ENCODE data around the gene GIPC3. TPM values are rescaled to one million over a fixed set of nuclear protein-coding genes. Genes with fewer than 3 reads are reported as not detected.

The GIPC3 gene
- total RNA-seq, 3 donors from 2014 or later, result 0.34 to 1.1 (median 0.58) TPM

- H3K36me3 ChIP-seq (ENCODE audit: low read depth), result no peaks in the 10 kb centered on the region
- TF ChIP-seq, protein P1, sequence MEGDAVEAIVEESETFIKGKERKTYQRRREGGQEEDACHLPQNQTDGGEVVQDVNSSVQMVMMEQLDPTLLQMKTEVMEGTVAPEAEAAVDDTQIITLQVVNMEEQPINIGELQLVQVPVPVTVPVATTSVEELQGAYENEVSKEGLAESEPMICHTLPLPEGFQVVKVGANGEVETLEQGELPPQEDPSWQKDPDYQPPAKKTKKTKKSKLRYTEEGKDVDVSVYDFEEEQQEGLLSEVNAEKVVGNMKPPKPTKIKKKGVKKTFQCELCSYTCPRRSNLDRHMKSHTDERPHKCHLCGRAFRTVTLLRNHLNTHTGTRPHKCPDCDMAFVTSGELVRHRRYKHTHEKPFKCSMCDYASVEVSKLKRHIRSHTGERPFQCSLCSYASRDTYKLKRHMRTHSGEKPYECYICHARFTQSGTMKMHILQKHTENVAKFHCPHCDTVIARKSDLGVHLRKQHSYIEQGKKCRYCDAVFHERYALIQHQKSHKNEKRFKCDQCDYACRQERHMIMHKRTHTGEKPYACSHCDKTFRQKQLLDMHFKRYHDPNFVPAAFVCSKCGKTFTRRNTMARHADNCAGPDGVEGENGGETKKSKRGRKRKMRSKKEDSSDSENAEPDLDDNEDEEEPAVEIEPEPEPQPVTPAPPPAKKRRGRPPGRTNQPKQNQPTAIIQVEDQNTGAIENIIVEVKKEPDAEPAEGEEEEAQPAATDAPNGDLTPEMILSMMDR (IDR thresholded peaks at IDR 0.05), result no peak
- DNase-seq, result no peak
- intact Hi-C loops (cut with DNase I, micrococcal nuclease), result no loop called here
- H3K9me3 ChIP-seq, result no peaks in the 10 kb centered on the region
- H3K4me1 ChIP-seq (ENCODE audit: low read depth), result no peaks in the 10 kb centered on the region
- ATAC-seq, result no peak
- H3K4me3 ChIP-seq, result no peak overlapping the region
These were observed 899 bp downstream of the GIPC3 start for GRCh38 chr19:3586127-3586626.

DNA sequence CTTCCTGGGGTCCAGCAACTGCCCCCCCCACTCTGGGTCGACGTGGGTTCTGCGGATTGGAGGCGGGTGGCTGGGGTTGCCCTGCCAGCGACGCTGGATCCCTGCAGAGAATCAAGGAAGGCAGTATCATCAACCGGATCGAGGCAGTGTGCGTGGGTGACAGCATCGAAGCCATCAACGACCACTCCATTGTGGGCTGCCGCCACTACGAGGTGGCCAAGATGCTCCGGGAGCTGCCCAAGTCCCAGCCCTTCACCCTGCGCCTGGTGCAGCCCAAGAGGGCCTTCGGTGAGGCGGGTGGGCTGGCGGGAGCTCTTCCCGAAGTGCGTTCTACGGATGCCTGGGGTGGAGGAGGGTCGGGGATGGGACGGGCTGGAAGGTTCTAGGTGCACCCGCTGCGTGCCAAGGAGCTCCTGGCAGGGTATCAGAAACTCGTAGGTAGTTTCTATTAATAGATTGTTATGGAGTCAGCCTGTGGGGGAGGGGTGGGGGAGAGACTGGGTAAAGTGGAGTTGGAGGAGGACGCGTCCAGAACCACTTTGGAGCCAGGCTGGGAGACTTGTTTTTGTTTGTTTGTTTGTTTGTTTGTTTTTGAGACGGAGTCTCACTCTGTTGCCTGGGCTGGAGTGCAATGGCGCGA is 1.5 kb downstream of the GIPC3 start:
- Histone ChIP-seq H3K9me3 (no peaks in the 10 kb centered on the region), H3K36me3 (ENCODE audit: low read depth) (no peaks in the 10 kb centered on the region), H3K4me1 (ENCODE audit: low read depth) (no peaks in the 10 kb centered on the region), H3K4me3 (no peak overlapping the region)
- no peak for DNase-seq
- intact Hi-C loops (cut with DNase I, micrococcal nuclease), result no loop called here
- no peak for ATAC-seq
- TF ChIP-seq, protein P1 (IDR thresholded peaks at IDR 0.05), result no peak

GRCh38 chr19:3589439-3589838 is 4.2 kb downstream of the GIPC3 start:
- TF ChIP-seq, protein P1 (IDR thresholded peaks at IDR 0.05), result no peak
- intact Hi-C loops (cut with DNase I, micrococcal nuclease), result no loop called here
- H3K4me3 ChIP-seq, result no peak overlapping the region
- ATAC-seq, result no peak
- no peak for DNase-seq
- no peaks in the 10 kb centered on the region for H3K36me3 ChIP-seq (ENCODE audit: low read depth)
- H3K9me3 ChIP-seq, result no peaks in the 10 kb centered on the region
- no peaks in the 10 kb centered on the region for H3K4me1 ChIP-seq (ENCODE audit: low read depth)

GRCh38 chr19:3589949-3590348 is 4.7 kb downstream of the GIPC3 start:
- TF ChIP-seq, protein P1 (IDR thresholded peaks at IDR 0.05), result no peak
- no peaks in the 10 kb centered on the region for H3K4me1 ChIP-seq (ENCODE audit: low read depth)
- H3K36me3 ChIP-seq (ENCODE audit: low read depth), result no peaks in the 10 kb centered on the region
- no peaks in the 10 kb centered on the region for H3K9me3 ChIP-seq
- intact Hi-C loops (cut with DNase I, micrococcal nuclease), result no loop called here
- no peak overlapping the region for H3K4me3 ChIP-seq
- ATAC-seq, result no peak
- DNase-seq, result no peak

GRCh38 chr19:3590991-3591659 is 5.8 kb downstream of the GIPC3 start:
- ATAC-seq (no peak), DNase-seq (no peak)
- no peaks in the 10 kb centered on the region for H3K36me3 ChIP-seq (ENCODE audit: low read depth)
- TF ChIP-seq, protein P1 (IDR thresholded peaks at IDR 0.05), result no peak
- H3K4me3 ChIP-seq, result no peak overlapping the region
- H3K4me1 ChIP-seq (ENCODE audit: low read depth), result no peaks in the 10 kb centered on the region
- intact Hi-C loops (cut with DNase I, micrococcal nuclease), result no loop called here
- H3K9me3 ChIP-seq, result no peaks in the 10 kb centered on the region
